ENCODE results near the gene ADAM11. TPM values are rescaled to one million over a fixed set of nuclear protein-coding genes. Genes with fewer than 3 reads are reported as not detected.

The ADAM11 gene
- total RNA-seq, 2 experiments from 2014 or later: 0.28 to 0.43 TPM

DNA sequence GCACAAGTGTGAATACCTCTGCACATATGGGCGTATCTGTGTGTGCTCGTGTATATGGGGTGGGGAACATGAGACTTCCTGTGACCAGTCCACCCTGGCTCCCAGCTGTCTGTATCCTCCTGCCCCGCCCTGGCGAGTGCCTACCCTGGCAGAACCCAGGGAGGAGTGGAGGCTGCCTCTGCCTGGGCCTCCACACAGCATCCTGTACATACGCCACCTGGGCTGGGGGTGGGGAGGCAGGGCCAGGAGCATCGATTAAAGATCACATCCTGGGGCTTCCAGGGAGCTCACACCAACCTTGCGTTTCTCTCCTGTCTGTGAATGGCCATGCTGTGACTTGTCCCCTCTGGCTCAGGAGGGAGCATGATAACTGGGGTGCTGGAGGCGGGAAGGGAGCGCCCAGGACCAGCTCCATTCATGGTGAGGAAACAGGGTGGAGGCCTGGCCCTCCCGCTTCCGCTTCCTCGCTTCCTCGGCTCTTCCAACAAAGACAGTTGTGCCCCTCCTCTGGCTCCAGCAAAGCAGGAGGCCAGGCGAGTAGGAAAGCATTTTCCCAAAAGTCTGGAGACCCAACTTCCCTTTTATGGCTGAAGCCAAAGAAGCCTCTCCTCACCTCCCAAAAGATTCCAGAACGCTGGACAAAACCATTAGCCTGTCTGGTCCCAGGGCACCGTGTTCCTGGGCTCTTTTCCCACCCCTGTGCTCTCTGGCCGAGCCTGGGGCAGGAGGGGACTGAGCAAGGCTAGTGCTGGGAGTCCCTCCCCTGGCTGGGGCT is 22.9 kb downstream of the ADAM11 start:
- Mint-ChIP-seq H3K27me3 (peaks cover 8% of the 10 kb centered on the region), H3K9me3 (no peaks in the 10 kb centered on the region), H3K36me3 (ENCODE audit: low read depth) (no peaks in the 10 kb centered on the region), H3K4me1 (peaks cover 3% of the 10 kb centered on the region), H3K4me3 (no peak overlapping the region), H3K27ac (no peak overlapping the region)
- CTCF ChIA-PET: interaction anchor here (11.7 kb wide), 1 partner anchor 84 kb away, joined by 144 read pairs; no protein-coding TSS in a partner anchor
- DNase-seq: no peak
- POLR2A ChIA-PET: interaction anchor here (1.1 to 1.5 kb wide), 2 partner anchors 15 to 83 kb away, joined by 3 to 4 read pairs; no protein-coding TSS in a partner anchor

DNA sequence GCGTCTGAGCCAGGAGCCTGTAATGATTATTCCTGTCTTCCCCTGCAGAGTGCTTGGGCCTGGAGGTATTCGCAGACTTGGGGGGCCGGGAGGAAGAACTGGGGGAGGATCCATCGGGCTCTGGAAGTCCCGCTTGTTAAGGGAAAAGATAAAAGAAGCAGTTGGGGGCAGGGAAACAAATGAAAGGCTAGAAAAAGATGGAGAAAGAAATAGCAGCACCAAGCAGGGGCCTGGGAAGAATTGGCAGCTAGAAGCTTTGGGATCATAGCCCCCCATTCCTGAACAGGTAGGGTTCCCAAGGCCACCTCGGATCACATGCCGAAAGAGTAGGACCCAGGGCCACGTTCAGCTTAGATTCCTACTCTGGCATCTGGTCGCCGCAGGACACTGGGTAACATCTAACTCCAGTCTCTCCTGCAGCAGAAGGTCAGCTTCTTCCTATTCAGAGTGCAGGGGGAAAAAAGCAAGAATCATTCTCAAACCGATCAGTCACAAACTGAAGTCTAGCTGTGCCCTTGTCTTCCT is 23.6 kb downstream of the ADAM11 start:
- no peak for DNase-seq
- POLR2A ChIA-PET: no interaction called here
- Mint-ChIP-seq H3K4me1 (peaks cover 3% of the 10 kb centered on the region), H3K36me3 (ENCODE audit: low read depth) (no peaks in the 10 kb centered on the region), H3K27ac (no peak overlapping the region), H3K27me3 (peaks cover 5% of the 10 kb centered on the region), H3K4me3 (no peak overlapping the region), H3K9me3 (no peaks in the 10 kb centered on the region)
- CTCF ChIA-PET: interaction anchor here (11.7 kb wide), 1 partner anchor 83 kb away, joined by 144 read pairs; no protein-coding TSS in a partner anchor

DNA sequence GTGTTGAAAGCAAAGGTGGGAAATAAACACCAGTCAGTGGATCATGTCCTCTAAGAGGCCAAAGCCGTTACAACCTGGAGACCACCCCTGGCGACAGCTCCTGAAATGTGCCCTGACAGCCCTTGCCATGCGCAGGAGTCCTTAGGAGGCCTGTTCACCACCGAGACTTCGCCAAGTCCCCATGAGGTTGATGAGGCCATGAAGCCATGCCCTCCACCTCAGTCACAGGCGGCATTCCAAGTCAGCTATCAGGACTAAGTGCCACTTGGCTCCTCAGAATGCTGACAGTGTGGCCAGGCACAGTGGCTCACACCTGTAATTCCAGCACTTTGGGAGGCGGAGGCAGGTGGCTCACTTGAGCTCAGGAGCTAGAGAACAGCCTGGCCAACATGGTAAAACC is 27.1 kb downstream of the ADAM11 start:
- ChIA-PET CTCF (no interaction called here), POLR2A (no interaction called here)
- DNase-seq: no peak
- Mint-ChIP-seq H3K36me3 (ENCODE audit: low read depth) (no peaks in the 10 kb centered on the region), H3K9me3 (no peaks in the 10 kb centered on the region), H3K27me3 (no peaks in the 10 kb centered on the region), H3K4me3 (no peak overlapping the region), H3K27ac (no peak overlapping the region), H3K4me1 (no peaks in the 10 kb centered on the region)

DNA sequence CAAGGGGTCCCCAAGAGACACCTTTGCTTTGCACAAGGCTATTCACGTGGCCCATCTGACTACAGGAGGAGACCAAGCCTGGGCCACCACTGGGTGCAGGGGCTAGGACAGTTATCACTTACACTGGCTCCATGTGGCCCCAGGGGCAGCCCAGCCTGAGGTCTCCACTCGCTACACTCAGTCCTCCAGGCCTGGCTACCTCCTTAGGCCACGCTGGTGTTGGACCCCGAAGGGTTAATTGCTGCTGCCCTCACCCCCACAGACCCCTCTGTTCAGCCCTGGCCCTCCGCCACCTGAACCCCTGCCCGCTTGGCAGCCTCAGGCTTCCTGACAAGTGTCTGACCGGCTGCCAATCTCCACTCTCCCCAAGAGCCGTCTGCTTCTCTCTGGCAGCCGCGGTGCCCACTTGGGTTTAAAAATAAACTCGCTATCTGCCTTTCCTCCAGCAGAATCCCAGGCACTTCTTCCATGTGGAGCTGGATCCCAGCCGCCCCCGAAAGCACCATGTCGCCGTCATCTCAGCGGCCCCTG is 27.8 kb downstream of the ADAM11 start:
- Mint-ChIP-seq H3K4me3 (no peak overlapping the region), H3K36me3 (ENCODE audit: low read depth) (no peaks in the 10 kb centered on the region), H3K27ac (no peak overlapping the region), H3K4me1 (no peaks in the 10 kb centered on the region), H3K27me3 (no peaks in the 10 kb centered on the region), H3K9me3 (no peaks in the 10 kb centered on the region)
- DNase-seq: no peak
- ChIA-PET POLR2A (no interaction called here), CTCF (no interaction called here)

DNA sequence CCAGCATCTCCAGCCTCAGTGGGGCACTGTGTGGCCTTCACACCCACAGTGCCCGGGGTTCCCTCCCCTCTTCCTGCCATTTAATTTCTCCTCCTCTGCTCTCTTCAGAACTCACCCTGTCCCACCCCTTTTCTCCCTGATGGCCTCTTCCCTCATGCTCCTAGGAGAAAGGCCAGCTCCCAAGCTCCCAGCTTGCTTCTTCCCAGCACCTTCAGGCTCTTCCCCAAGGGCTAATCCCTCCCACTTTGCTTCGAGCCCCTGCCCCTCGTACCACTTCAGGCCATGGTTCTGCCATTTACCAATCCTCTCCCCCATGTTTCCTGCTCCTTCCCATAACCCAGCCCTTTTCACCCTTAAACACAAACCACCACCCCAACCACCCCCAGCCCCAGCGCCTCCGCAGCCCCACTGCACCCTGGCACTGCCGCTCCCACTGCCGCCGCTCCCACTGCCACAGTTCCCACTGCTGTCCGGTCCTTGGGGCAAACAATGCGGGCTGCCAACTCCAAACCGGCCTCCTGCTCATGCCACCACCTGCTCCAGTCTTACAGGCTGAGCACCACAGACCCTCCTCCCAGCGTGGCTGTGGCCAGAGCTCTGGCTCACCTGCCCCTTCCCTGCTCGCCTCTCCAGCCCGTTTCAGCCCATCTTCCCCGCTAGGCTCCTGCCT is 28.6 kb downstream of the ADAM11 start:
- H3K27ac Mint-ChIP-seq: no peak overlapping the region
- H3K4me1 Mint-ChIP-seq: no peaks in the 10 kb centered on the region
- ChIA-PET POLR2A (no interaction called here), CTCF (no interaction called here)
- H3K4me3 Mint-ChIP-seq: no peak overlapping the region
- no peaks in the 10 kb centered on the region for H3K9me3 Mint-ChIP-seq
- DNase-seq: no peak
- no peaks in the 10 kb centered on the region for H3K27me3 Mint-ChIP-seq
- H3K36me3 Mint-ChIP-seq (ENCODE audit: low read depth): no peaks in the 10 kb centered on the region

DNA sequence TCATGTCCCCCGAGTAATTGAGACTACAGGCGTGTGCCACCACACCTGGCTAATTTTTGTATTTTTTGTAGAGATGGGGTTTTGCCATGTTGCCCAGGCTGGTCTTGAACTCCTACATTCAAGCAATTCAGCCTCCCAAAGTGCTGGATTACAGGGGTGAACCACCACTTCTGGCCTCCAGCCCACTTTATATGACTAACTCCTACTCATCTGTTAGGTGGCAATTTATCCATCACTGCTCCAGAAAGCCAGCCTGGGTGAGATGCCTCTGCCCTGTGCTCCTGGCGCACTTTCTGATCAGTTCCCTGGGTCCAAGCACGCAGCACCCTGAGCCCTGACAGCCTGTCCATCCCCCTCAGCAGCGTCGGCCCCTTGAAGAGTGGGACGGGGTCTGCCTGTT is 29.4 kb downstream of the ADAM11 start:
- CTCF ChIA-PET: no interaction called here
- no peak for DNase-seq
- Mint-ChIP-seq H3K36me3 (ENCODE audit: low read depth) (no peaks in the 10 kb centered on the region), H3K4me3 (no peak overlapping the region), H3K9me3 (no peaks in the 10 kb centered on the region), H3K27ac (no peak overlapping the region), H3K27me3 (peaks cover 2% of the 10 kb centered on the region), H3K4me1 (no peaks in the 10 kb centered on the region)
- POLR2A ChIA-PET: no interaction called here

DNA sequence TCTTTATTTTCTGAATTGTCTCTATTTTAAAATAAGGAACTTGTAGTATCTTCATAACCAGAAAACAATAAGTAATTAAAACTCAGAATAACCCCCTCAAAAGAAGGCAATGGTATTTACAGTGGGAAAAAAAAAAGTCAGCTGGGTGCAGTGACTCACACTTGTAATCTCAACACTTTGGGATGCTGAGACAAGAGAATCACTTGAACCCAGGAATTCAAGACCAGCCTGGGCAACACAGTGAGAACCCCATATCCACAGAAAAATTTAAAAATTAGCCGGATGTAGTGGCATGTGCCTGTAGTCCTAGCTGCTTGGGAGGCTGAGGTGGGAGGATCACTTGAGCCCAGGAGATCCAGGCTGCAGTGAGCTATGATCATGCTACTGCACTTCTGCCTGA is 33.5 kb downstream of the ADAM11 start:
- H3K4me3 Mint-ChIP-seq: no peak overlapping the region
- no peak for DNase-seq
- peaks cover 4% of the 10 kb centered on the region for H3K27me3 Mint-ChIP-seq
- ChIA-PET POLR2A (no interaction called here), CTCF (no interaction called here)
- no peaks in the 10 kb centered on the region for H3K36me3 Mint-ChIP-seq (ENCODE audit: low read depth)
- H3K9me3 Mint-ChIP-seq: no peaks in the 10 kb centered on the region
- H3K4me1 Mint-ChIP-seq: peaks cover 4% of the 10 kb centered on the region
- no peak overlapping the region for H3K27ac Mint-ChIP-seq

DNA sequence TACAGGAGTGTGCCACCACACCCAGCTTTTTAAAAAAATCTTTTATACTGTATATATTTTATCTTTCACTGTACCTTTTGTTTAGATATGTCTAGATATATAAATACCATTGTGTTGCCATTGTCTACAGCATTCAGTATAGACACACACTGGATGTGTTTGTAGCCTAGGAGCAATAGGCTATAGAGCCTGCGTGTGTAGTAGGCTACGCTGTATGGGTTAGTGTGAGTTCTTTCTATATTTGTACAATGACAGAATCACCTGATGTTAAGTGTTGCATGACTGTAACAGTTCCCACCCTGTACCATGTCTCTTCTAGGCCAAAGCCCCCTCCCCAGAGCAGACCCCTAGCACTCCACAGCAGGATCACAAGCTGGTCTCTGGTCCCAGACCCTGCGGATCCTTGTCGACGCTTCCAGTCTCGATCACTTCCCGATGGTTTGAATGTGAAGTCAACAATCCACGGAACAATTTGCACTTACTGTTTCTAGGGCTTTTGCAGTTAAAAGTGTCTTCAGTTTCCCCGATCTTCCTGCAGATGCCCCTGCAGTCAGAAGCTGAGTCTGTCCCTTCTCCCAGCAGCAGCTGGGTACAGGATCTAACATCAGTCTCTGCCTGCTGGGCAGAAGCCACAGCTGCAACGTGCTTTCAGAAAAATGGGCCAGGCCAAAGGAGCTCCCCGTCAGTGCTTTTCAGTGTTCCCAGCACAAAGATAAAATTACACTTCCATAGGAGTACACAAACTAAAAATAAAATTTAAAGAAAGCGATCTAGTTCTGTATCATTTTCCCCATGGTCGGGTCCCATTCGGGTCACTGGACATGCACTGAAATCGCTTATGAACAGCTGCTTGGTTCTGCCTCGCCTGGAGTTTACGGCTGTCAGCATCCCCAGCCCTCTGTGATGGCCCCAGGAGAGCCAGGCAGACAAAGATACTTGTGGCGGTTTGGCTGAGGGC is 35.4 kb downstream of the ADAM11 start:
- CTCF ChIA-PET: no interaction called here
- no peak overlapping the region for H3K27ac Mint-ChIP-seq
- H3K27me3 Mint-ChIP-seq: peaks cover 11% of the 10 kb centered on the region
- no peaks in the 10 kb centered on the region for H3K36me3 Mint-ChIP-seq (ENCODE audit: low read depth)
- H3K9me3 Mint-ChIP-seq: no peaks in the 10 kb centered on the region
- POLR2A ChIA-PET: no interaction called here
- DNase-seq: no peak
- H3K4me3 Mint-ChIP-seq: no peak overlapping the region
- H3K4me1 Mint-ChIP-seq: peaks cover 11% of the 10 kb centered on the region

DNA sequence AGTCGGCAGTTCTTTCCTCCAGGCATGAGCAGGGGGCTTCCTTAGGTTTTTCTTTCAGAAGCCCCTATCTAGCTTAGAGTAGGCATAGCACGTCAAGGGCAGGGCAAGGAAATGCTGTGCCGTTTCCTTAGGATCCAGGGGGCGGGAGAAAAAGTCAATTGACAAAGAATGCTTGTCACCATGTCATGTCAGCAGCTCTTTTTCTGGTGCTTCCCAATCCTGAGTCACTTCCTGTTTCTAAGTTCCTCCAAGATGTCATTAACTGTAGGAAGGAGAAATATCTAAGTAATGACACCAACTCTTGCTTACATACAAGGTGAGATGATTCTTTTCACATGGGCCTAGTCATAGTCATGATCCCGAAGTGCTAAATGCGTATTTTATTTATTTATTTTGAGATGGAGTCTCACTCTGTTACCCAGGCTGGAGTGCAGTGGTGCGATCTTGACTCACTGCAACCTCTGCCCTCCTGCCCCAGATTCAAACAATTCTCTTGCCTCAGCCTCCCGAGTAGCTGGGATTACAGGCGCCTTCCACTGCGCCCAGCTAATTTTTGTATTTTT is 36.1 kb downstream of the ADAM11 start:
- no peak for DNase-seq
- Mint-ChIP-seq H3K36me3 (ENCODE audit: low read depth) (no peaks in the 10 kb centered on the region), H3K27me3 (peaks cover 11% of the 10 kb centered on the region), H3K27ac (no peak overlapping the region), H3K4me1 (peaks cover 11% of the 10 kb centered on the region), H3K9me3 (no peaks in the 10 kb centered on the region), H3K4me3 (no peak overlapping the region)
- POLR2A ChIA-PET: no interaction called here
- CTCF ChIA-PET: no interaction called here

DNA sequence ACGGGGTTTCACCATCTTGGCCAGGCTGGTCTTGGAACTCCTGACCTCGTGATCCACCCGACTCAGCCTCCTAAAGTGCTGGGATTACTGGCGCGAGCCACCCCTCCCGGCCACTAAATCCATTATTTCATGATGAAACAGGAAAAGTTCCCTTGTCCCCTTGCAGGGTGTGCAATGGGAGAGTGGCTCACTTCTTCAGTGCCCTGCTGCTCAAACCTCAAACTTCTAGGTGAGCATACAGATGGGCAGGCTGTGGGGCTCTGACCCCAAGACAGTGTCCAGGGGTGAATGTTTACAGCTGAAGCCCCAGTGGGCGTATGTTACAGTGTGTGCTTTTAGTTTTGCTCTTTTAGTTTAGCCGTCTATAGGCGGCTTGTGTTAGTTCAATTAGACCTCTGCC is 36.6 kb downstream of the ADAM11 start:
- ChIA-PET CTCF (no interaction called here), POLR2A (no interaction called here)
- no peak overlapping the region for H3K27ac Mint-ChIP-seq
- H3K36me3 Mint-ChIP-seq (ENCODE audit: low read depth): no peaks in the 10 kb centered on the region
- H3K27me3 Mint-ChIP-seq: peaks cover 11% of the 10 kb centered on the region
- DNase-seq: no peak
- no peaks in the 10 kb centered on the region for H3K9me3 Mint-ChIP-seq
- H3K4me1 Mint-ChIP-seq: peaks cover 11% of the 10 kb centered on the region
- H3K4me3 Mint-ChIP-seq: no peak overlapping the region

DNA sequence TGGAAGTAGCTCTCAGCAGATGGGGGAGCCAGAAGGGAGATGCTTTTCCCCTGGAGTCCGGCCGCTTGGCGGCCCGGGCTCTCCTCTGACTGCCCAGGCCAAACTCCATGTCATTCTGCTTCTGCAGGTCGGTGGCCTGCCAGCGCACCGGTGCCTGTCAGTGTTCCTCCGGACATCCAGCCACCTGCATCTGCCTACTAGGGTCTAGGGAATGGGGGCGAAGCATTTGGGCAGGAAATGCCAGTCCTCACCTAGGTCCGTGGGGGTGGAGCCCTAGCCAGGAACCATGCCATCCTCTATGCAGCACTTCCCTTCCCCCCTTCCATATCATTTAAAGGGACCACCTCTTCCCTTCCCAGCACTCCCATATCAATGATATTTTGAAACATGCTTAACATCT is 37.1 kb downstream of the ADAM11 start:
- ChIA-PET CTCF (no interaction called here), POLR2A (no interaction called here)
- no peaks in the 10 kb centered on the region for H3K36me3 Mint-ChIP-seq (ENCODE audit: low read depth)
- DNase-seq: no peak
- H3K9me3 Mint-ChIP-seq: no peaks in the 10 kb centered on the region
- H3K27ac Mint-ChIP-seq: no peak overlapping the region
- H3K4me1 Mint-ChIP-seq: peaks cover 11% of the 10 kb centered on the region
- H3K4me3 Mint-ChIP-seq: no peak overlapping the region
- H3K27me3 Mint-ChIP-seq: peaks cover 11% of the 10 kb centered on the region

DNA sequence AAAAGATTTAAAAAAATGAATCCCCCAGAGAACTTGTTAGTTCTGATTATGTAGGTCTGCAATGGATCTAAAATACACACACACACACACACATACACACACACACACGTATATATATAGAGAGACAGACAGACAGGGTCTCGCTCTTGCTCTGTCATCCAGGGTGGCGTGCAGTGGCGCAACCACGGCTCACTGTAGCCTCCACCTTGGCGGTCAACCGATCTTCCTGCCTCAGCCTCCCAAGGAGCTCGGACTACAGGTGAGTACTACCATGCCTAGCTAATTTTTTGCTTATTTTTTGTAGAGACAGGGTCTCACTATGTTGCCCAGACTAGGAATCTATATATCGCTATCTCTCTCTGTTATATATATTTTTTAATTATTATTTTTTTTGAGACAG is 37.9 kb downstream of the ADAM11 start:
- ChIA-PET POLR2A (interaction anchor here (0.8 kb wide), 1 partner anchor 16 kb away, joined by 3 read pairs; no protein-coding TSS in a partner anchor), CTCF (interaction anchor here (1.8 kb wide), 1 partner anchor 17 kb away, joined by 7 read pairs; no protein-coding TSS in a partner anchor)
- Mint-ChIP-seq H3K9me3 (no peaks in the 10 kb centered on the region), H3K27ac (no peak overlapping the region), H3K36me3 (ENCODE audit: low read depth) (no peaks in the 10 kb centered on the region), H3K27me3 (peaks cover 16% of the 10 kb centered on the region), H3K4me1 (peaks cover 11% of the 10 kb centered on the region), H3K4me3 (no peak overlapping the region)
- no peak for DNase-seq
